DLD1 (cell line): Measurements from ENCODE around the gene EDN1.

Experiments
- in situ Hi-C: cut with HindIII; loops from 2 replicates; pipeline ENCODE4 v1.10.0; 2017; ENCODE audit warnings: low sequenced_read_pairs

The EDN1 gene

DNA sequence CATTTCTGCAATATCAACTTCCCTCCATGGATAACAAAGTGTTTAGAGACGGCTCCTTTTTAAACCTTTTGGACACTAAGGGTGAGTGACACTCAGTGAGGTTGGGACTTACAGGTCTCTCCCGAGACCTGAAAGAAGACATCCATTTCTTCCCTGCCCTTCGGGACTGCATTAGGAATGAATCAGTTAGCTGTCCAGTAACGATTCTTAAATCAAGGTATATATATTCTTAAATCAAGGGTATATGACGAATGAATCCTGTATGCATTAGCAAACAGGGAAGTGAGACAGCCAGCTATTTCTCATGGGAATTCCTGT, 52.9 kb downstream of the EDN1 start:
- in situ Hi-C loops: no loop called here

DNA sequence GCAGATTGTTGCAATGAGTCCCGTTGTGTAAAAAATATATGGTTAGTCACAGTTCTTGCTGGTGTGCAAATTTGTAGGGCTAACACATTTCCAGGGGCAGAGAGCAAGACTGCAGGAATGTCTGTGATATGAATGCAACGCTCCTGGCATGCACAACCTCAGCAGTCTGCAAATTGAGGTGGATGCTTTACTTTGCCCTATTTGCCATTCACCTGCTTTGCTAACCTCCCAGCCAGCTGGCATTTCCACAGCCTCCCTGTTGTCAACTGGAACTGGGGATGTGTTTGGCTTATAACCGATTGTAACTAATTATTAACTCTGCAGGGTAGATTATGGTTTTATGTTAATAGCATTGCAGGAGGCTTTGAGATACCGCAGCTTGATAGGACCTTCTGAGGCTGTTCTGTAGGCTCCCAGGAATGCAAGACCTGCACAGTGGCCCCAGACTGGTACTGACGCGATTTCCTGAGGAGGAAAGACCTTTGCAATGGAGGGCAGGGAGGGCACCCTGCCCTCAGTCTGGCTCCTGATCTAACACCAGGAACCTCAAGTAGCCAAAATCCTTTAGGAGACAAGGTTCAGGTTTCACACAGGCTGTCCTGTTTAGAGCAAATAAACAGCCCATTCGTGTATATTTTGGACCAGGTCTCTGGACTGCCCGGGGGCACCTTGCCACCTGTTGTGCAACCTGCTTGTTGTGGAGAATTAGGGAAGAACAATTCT, 53.4 kb downstream of the EDN1 start:
- in situ Hi-C loops: no loop called here

DNA sequence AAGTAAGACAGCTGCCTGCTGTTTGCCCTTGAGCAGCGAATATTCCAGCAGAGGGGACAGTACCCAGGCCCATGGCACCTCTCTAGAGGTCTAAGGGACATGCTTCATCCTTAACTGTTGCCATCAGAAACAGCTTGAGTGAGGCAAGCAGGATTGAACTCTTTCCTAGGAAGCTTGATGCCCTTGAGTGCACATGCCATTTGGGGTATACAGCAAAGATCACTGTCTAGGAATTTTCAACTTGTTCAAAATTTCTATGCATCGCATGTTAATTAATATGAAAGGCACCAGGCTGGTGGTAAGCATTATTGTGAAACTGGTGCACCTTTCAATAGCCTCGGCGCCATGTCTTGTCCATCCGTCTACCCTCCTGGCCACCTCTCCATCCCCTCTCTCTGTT, 54.1 kb downstream of the EDN1 start:
- in situ Hi-C loops: no loop called here

DNA sequence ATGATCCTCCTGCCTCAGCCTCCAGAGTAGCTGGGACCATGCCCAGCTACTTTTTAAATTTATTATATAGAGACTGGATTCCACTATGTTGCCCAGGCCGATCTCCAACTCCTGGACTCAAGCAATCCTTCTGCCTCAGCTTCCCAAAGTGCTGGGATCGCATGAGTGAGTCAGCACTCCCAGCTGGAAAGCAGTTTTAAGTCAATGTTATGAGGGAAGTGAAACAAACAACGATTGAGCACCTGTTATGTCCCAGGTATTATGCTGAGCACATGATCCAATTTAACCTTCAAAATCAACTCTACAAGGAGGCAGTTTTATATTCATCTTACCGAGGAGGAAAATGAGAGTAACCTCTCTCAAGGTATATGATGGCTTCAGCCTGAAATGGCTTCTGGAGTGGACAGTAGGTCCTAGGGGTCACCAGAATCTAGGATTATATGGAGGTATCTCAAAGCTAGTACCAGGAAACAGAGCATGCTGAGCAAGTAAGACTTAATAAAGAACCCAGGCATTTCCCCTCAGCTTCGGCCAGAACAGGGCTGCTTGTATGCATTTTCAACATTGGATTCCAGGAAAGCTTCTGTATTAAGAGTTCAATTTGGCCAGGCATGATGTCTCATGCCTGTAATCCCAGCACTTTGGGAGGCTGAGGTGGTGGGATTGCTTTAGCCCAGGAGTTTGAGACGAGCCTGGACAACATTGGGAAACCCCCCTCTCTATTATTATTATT, 55.0 kb downstream of the EDN1 start:
- in situ Hi-C loops: no loop called here

DNA sequence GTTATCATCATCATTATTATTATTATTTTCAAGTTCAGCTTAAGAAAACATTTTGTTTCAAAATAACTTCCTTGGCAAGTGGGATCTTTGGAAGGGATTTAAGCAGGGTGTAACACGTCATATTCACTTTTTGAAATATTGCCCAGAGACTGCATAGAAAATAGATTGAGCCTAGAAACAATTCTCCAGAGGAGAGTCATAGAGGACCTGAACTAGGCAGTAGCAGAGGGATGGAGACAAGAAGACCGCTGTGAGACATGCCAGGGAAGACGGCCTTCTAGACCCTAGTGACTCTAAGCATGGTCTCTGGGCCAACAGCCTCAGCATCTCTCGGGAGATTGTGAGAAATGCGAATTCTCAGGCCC, 55.5 kb downstream of the EDN1 start:
- in situ Hi-C loops: no loop called here
